Right hindlimb (tissue), 1 donor: ENCODE results near the gene OAS2.
"Not testable (repeated sequence)": the region's sequence is repeated elsewhere in the genome, so short reads cannot be mapped to it uniquely, and the experiment has no call there.

ENCODE experiments used
- DNase-seq: peaks from one replicate; pipeline ENCODE4 v3.0.0-alpha.2; 2018

OAS2 gene

DNA sequence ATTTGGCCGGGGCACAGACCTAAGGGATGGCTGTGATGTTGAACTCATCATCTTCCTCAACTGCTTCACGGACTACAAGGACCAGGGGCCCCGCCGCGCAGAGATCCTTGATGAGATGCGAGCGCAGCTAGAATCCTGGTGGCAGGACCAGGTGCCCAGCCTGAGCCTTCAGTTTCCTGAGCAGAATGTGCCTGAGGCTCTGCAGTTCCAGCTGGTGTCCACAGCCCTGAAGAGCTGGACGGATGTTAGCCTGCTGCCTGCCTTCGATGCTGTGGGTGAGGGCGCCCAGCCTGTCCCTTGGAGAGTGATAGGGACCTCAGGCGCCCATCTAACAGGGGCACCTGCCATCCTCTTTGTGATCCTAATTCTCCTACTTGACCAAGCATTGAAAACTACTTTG is 27.6 kb upstream of the OAS2 start:
- no peak for DNase-seq

DNA sequence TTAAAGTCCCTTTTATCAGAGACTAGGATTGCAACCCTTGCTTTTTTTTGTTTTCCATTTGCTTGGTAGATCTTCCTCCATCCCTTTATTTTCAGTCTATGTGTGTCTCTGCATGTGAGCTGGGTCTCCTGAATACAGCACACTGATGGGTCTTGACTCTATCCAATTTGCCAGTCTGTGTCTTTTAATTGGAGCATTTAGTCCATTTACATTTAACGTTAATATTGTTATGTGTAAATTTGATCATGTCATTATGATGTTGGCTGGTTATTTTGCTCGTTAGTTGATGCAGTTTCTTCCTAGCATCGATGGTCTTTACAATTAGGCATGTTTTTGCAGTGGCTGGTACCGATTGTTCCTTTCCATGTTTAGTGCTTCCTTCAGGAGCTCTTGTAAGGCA is 21.2 kb upstream of the OAS2 start:
- not testable (repeated sequence) for DNase-seq

DNA sequence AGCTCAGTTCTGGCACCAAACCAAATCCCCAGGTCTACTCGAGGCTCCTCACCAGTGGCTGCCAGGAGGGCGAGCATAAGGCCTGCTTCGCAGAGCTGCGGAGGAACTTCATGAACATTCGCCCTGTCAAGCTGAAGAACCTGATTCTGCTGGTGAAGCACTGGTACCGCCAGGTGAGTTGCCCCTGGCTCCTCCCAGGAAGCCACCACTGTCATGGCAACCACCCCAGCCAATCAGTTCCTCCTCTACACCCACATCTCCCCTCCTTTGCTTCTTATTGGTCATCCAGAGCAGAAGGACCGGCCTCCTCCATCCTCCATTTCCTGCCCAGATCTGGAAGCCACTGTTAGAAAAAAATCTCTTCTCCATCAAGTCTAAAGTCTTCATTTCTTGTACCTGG is 17.2 kb upstream of the OAS2 start:
- no peak for DNase-seq

DNA sequence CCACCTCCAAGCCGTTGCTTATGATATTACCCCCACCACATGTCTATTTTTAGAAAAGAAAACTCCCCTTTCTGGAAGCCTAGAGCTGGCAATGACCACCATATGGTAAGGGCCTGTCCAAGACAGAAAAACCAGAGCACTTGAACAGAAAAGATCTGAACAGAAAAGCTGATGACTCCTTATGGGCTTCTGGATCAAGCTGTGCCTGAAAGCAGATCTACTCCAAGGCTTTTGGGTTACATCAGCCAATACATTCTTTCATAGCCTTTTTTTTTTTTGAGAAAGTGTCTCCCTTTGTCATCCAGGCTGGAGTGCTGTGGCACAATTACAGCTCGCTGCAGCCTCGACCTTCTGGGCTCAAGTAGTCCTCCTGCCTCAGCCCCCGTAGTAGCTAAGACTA is 16.8 kb upstream of the OAS2 start:
- no peak for DNase-seq

DNA sequence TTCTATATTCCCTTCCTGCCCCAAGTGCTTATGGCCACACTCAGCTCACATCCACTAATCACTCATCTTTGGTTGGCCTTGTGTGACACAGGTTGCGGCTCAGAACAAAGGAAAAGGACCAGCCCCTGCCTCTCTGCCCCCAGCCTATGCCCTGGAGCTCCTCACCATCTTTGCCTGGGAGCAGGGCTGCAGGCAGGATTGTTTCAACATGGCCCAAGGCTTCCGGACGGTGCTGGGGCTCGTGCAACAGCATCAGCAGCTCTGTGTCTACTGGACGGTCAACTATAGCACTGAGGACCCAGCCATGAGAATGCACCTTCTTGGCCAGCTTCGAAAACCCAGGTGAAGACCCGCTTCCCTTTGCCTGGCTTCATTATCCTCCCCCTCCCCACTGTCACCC is 15.8 kb upstream of the OAS2 start:
- DNase-seq: no peak

DNA sequence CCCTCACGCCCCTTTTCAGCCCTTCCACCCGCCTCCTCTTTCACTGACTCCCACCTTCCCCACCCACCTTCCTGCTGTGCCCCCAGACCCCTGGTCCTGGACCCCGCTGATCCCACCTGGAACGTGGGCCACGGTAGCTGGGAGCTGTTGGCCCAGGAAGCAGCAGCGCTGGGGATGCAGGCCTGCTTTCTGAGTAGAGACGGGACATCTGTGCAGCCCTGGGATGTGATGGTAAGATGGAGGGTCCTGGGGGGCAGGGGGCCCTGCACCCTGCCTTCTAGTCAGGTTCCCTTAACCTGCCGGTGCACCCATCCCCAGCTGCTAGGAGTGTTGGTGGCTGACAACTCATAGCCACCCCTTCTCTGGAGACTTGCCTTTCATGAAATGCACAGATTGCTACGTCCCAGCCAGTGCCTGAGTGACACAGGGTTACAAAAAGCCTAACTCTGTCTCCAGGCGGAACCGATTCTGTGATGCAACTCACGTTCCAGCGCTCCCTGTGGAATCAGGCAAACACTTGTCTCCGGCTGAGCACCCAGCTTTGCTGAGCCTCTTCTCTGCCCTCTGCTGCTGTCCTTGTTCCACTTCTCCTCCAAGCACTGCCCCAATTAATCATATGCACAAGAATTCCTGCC is 15.0 kb upstream of the OAS2 start:
- no peak for DNase-seq

DNA sequence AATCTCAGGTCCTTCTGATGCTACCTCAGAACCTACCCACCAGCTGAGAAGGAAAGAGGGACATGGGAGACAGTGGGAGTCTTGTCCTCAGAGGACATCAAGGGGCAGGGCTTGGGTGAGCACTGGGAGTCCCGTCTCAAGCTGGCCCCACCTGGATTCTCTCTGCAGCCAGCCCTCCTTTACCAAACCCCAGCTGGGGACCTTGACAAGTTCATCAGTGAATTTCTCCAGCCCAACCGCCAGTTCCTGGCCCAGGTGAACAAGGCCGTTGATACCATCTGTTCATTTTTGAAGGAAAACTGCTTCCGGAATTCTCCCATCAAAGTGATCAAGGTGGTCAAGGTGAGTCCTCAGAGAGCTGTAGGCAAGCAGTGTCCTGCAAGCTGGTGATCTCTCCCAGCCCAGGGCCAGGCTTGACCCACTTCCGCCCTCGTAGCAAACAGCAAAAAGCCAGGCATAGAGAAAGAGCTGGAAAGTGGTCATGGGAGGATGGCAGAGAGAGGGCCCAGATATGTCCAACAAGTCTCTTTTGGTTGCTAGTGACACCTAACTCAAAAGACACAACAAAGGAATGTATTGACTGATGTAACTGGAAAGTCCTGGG is 14.2 kb upstream of the OAS2 start:
- DNase-seq: no peak

DNA sequence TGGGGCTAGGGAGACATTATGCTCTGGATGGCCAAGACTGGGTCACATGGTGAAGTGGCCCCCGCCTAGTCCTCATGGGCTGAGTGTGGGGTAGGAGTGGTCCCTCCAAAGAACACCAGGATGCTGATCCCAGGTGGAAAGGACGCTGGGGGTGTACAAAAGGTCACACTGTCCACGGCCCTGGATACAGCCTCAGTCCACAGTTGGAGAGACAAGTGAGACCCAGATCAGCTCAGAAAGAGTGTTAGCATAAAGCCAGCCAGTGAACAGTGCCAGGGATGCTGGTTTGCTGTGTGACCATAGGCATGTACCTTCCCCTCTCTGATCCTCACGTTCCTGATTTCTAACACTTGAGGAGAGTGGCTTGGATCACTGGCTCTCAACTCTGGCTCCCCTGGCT is 13.4 kb upstream of the OAS2 start:
- DNase-seq: no peak

DNA sequence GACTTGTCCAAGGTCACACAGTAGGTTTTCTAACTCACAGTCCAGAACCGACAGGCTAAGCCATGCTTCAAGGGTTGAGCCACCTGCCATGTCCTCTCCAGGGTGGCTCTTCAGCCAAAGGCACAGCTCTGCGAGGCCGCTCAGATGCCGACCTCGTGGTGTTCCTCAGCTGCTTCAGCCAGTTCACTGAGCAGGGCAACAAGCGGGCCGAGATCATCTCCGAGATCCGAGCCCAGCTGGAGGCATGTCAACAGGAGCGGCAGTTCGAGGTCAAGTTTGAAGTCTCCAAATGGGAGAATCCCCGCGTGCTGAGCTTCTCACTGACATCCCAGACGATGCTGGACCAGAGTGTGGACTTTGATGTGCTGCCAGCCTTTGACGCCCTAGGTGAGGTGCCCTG is 12.7 kb upstream of the OAS2 start:
- no peak for DNase-seq

DNA sequence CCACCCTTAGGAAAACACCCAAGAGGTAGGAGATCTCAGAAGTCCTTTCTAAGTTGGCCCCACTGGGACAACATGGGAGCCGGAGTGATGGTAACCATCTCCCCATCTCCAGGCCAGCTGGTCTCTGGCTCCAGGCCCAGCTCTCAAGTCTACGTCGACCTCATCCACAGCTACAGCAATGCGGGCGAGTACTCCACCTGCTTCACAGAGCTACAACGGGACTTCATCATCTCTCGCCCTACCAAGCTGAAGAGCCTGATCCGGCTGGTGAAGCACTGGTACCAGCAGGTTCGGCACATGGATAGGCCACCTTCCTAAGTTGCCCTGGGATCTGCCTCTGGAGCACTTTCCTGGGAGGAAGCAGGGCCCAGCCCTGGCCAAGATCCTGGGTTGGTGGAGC is 11.0 kb upstream of the OAS2 start:
- DNase-seq: no peak

DNA sequence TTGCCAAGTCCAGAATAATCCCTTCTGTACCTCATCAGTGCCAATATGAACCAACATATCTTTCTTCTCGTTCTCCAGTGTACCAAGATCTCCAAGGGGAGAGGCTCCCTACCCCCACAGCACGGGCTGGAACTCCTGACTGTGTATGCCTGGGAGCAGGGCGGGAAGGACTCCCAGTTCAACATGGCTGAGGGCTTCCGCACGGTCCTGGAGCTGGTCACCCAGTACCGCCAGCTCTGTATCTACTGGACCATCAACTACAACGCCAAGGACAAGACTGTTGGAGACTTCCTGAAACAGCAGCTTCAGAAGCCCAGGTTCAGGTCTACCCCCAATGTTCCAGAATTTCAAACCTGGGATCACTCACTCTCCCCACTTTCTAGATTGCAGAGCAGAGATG is 10.5 kb upstream of the OAS2 start:
- no peak for DNase-seq

DNA sequence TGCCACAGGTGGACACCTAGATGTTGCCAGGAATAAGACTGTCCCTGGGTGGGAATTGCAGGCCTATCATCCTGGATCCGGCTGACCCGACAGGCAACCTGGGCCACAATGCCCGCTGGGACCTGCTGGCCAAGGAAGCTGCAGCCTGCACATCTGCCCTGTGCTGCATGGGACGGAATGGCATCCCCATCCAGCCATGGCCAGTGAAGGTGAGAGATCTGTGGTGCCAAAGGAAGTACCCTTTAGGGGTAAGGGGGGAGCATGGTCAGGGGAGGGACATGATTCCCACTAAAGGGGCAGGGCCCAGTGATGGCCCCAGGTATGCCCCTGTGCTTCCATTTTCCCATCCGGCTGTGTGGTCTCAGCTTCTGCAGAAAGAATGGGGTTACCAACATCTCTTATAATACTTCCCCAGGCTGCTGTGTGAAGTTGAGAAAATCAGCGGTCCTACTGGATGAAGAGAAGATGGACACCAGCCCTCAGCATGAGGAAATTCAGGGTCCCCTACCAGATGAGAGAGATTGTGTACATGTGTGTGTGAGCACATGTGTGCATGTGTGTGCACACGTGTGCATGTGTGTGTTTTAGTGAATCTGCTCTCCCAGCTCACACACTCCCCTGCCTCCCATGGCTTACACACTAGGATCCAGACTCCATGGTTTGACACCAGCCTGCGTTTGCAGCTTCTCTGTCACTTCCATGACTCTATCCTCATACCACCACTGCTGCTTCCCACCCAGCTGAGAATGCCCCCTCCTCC is 8.6 kb upstream of the OAS2 start:
- no peak for DNase-seq

DNA sequence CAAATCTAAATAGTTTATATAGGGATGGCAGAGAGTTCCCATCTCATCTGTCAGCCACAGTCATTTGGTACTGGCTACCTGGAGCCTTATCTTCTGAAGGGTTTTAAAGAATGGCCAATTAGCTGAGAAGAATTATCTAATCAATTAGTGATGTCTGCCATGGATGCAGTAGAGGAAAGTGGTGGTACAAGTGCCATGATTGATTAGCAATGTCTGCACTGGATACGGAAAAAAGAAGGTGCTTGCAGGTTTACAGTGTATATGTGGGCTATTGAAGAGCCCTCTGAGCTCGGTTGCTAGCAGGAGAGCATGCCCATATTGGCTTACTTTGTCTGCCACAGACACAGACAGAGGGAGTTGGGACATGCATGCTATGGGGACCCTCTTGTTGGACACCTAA is 7.9 kb upstream of the OAS2 start:
- no peak for DNase-seq

DNA sequence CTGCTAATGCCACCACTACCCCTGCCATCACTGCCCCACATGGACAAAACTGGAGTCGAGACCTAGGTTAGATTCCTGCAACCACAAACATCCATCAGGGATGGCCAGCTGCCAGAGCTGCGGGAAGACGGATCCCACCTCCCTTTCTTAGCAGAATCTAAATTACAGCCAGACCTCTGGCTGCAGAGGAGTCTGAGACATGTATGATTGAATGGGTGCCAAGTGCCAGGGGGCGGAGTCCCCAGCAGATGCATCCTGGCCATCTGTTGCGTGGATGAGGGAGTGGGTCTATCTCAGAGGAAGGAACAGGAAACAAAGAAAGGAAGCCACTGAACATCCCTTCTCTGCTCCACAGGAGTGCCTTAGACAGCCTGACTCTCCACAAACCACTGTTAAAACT is 7.1 kb upstream of the OAS2 start:
- peak; percentile 46 for DNase-seq

DNA sequence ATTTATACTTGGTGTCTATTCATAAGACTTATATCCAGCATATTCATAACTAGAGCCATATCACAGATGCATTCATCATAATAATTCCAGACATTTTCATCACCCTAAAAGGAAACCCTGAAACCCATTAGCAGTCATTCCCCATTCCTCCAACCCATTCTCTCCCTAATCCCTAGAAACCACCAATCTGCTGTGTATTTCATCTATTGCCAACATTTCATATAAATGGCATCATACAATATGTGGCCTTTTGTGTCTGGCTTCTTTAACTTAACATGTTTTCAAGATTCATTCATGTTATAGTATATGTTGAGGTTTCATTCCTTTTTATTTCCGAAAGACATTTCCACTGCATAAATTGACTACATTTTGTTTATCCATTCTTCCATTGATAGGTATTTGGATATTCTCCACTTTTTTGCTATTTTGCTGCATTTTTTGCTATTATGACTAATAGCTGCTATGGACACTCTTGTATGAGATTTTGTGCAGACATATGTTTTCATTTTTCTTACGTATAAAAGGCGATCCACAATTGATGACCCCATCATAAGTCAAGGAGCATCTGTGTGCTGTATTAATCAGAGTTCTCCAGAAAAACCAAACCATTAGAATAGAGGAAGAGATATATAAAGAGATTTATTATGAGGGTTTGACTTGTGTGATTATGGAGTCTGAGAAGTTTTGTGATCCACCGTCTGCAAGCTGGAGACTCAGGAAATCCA is 5.1 kb upstream of the OAS2 start:
- no peak for DNase-seq

DNA sequence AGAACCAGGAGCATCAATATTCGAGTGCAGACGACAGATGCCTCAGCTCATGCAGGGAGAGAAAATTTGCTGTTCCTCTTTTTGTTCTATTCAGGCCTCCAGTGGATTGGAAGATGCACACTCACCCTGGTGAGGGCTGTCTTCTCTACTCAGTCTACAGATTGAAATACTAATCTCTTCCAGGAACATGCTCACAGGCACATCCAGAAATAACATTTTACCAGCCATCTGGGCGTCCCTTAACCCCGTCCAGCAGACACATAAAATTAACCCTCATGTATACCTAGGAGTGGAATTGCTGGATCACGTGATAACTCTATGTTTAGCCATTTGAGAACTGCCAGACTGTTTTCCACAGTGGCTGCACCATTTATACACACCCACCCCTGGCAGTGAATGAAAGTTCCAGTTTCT is 4.5 kb upstream of the OAS2 start:
- DNase-seq: peak; percentile 40

DNA sequence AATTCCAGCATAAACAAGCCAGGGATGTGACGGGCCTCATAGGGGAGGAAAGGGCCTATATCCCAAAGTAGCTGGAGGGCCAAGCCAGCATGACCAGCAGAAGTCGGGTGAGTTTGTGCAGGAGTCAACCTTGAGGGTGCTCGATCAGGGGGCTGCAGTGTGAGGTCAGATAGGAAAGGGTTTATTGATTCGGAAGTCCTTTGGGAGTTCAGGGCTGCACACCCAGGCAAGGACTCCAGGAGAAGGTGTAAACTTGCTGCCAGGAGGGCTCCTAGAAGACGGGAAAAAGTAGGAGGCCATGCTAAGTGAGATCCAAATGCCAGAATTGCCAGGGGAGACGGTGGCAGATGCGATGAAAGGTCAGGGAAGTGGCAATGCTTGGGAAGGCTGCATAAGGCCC is 3.4 kb upstream of the OAS2 start:
- DNase-seq: no peak

DNA sequence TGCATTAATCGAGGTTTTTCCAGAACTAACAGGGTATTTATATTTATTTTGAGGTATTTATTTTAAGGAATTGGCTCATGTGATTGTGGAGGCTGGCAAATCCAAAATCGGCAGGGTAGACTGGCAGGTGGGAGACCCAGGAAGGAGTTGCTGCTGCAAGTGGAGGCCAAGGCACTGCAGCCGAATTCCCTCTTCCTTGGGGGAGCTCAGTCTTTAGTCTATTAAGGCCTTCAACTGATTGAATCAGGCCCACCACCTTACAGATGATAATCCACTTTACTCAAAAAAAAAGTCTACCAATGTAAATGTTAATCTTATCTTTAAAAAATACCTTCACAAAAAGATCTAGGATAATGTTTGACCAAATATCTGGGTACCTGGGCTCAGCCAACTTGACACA is 1.2 kb upstream of the OAS2 start:
- DNase-seq: no peak

DNA sequence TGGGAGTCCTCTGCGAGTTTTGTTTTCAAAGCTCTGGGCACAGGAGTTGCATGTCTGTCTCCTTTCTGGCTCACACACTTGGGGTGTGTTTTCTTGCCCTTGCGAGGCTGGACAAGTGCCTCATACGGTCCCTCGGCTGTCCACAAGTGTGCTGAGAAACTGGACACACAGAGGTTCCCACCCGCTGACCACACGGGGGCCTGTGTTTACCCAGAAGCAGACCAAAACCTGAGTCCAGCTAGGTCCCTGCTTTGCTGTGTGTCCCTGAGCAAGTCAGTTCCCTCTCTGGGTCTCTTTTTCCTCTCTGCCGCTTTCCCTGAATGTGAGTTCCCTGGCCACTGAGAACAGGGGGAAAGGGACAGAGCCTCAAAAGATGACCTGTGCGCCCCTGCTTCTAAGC is 678 bp upstream of the OAS2 start:
- DNase-seq: no peak

DNA sequence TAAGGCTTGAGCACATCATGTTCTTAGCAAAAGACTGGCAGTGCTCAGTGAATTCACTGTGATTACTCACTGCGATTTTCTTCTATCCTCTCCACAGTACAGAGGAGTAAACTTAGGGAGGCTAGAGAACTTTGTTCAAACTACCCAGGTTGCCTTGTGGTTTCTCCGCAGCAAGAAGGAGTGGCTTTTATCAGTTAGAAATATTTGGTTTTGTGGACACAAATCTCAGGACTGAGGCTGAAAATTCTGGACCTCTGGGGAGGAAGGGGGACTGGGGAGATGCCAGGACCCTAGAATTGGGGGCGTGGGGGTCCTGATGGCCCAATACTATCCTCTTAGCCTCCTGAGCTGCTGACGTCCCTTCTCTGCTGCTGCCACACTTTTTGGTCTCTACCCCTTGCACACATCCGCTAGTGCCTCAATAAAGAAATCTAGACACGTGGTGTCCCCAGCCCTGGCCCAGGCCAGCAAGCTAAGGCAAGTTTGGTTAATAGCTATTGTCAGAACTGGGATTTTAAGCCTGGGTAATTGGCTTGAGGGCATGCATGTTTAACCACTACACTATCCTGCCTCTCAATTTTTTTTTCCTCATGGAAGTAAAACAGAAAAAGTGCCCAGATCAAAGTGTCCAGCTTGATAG is 842 bp downstream of the OAS2 start:
- no peak for DNase-seq

DNA sequence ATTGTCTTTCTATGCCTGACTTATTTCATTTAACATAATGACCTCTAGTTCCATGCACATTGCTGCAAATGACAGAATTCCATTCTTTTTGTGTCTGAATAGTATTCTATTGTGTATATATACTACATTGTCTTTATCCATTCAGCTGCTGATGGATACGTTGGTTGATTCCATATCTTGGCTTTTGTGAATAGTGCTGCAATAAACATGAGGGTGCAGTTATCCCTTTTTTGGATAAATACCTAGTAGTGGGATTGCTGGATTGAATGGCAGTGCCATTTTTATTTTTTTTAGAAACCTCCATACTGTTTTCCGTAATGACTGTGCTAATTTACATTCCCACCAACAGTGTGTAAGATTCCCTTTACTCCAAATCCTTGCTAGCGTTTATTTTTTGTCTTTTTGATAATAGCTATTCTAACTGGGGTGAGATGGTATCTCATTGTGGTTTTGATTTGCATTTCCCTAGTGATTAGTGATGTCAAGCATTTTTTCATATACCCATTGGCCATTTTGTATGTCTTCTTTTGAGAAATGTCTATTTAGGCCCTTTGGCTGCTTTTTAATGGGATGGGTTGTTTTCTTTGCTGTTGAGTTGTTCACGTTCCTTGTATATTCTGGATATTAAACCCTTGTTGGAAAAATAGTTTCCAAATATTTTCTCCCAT is 2.3 kb downstream of the OAS2 start:
- no peak for DNase-seq

DNA sequence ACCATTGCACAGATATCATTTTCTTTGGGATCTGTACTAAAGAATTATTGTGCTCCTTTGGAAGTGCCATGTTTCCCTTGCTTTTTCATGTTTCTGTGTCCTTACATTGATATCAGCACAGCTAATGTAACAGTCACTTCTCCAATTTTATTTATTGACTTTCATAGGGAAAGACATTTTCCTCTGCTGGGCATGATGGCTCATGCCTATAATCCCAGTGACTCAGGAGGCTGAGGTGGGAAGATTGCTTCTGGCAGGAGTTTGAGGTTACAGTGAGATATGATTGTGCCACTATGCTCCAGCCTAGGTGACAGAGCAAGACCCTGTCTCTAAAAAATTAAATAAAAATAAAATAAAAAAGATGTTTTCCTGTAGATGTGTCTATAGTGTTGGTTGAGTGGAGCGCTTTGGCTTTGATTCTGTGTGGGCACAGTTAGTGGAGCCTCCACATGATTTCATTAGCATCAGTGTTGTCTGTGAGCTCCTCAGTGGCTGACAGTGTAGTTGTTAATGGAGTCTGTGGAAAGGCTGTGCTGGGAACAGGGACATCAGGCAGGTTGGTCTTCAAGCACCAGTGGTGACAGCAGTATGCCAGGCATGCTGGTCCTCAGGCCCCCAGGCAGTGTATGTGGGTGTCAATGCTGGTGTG is 7.4 kb downstream of the OAS2 start:
- no peak for DNase-seq
